GM12878 (cell line): Measurements from ENCODE around the gene MIEF1. TPM values are rescaled to one million over a fixed set of nuclear protein-coding genes. Genes with fewer than 3 reads are reported as not detected.

ENCODE experiments used
- ATAC-seq: fragments of 200-7000 bp; cut with Tn5 transposase; 3 replicates; pipeline ENCODE4 v1.9.1; 2020; ENCODE audit warnings: mild to moderate bottlenecking, moderate library complexity
- BruUV-seq: library from RNA; stranded (reverse); fragments of 400-500 nt; replicated peaks from 2 replicates; lab custom pipeline; 2021; lab: Mats Ljungman, UMichigan
- CTCF ChIA-PET: fragments of 300-600 bp; sonication (Branson Sonifier 250); formaldehyde crosslinking; extraction: SDS; loops from one replicate; lab custom pipeline; 2021; ENCODE audit warnings: inconsistent platforms; lab: Yijun Ruan, JAX
- POLR2A ChIA-PET: fragments of 350-600 bp; formaldehyde crosslinking; extraction: SDS; loops from one replicate; lab custom pipeline; 2021; ENCODE audit warnings: inconsistent platforms; lab: Charles Lee
- RAD21 ChIA-PET: fragments of 300-600 bp; sonication (Branson Sonifier 250); formaldehyde crosslinking; loops from one replicate; lab custom pipeline; 2023; ENCODE audit warnings: antibody characterized with exemption; ENCODE audit not compliant: unreplicated experiment; lab: Charles Lee
- SMC1A ChIA-PET: fragments of 300-600 bp; sonication (Branson Sonifier 250); formaldehyde crosslinking; loops from one replicate; lab custom pipeline; 2023; ENCODE audit not compliant: unreplicated experiment, uncharacterized antibody; lab: Charles Lee
- DNase-seq: peaks from one replicate; pipeline ENCODE4 v3.0.0-alpha.2; 2011; ENCODE audit warnings: low read depth, low spot score
- FAIRE-seq: peaks from 3 replicates; lab custom pipeline; 2011; peaks lifted over from hg19 to GRCh38; lab: Jason Lieb, UNC
- H2AFZ ChIP-seq: 2 replicates; pipeline ENCODE4 v1.6.0; 2011; ENCODE audit warnings: low read depth, low read length, control low read depth; ENCODE audit not compliant: control insufficient read depth
- H3K27ac ChIP-seq: 2 replicates; pipeline ENCODE4 v1.5.1; 2011; ENCODE audit warnings: control low read depth; ENCODE audit not compliant: control insufficient read depth, insufficient read depth
- H3K27me3 ChIP-seq, 2 experiments: replicated peaks in 1 of 2; 2 replicates each; pipeline versions ENCODE4 v1.6.0 to v1.6.1; 2011; ENCODE audit warnings: low read length in 1 of 2; ENCODE audit not compliant: control insufficient read depth in 2 of 2, insufficient read depth in 2 of 2
- H3K36me3 ChIP-seq, 2 experiments: 2 replicates each; pipeline ENCODE4 v1.5.1; 2011; ENCODE audit warnings: low read length in 1 of 2; ENCODE audit not compliant: control insufficient read depth in 2 of 2, insufficient read depth in 2 of 2
- H3K4me1 ChIP-seq: 2 replicates; pipeline ENCODE4 v1.6.1; 2011; ENCODE audit warnings: mild to moderate bottlenecking, low read length, moderate library complexity, mixed read lengths; ENCODE audit not compliant: control insufficient read depth, insufficient read depth
- H3K4me2 ChIP-seq: 2 replicates; pipeline ENCODE4 v1.6.0; 2011; ENCODE audit warnings: control low read depth; ENCODE audit not compliant: control insufficient read depth, insufficient read depth
- H3K4me3 ChIP-seq: fragments of 200-600 bp; sonication (generic); 2 replicates; pipeline ENCODE4 v1.5.1; 2016
- H3K79me2 ChIP-seq: 2 replicates; pipeline ENCODE4 v1.6.0; 2011; ENCODE audit warnings: low read length; ENCODE audit not compliant: control insufficient read depth, insufficient read depth
- H3K9ac ChIP-seq: 2 replicates; pipeline ENCODE4 v1.8.0; 2011; ENCODE audit warnings: low read length, control low read depth, mixed read lengths; ENCODE audit not compliant: control insufficient read depth, insufficient read depth
- H3K9me3 ChIP-seq: replicated peaks from 3 replicates; pipeline ENCODE4 v1.5.1; 2011; ENCODE audit warnings: mild to moderate bottlenecking, low read length; ENCODE audit not compliant: control insufficient read depth, insufficient read depth
- H4K20me1 ChIP-seq: 2 replicates; pipeline ENCODE4 v1.6.0; 2011; ENCODE audit not compliant: control insufficient read depth, insufficient read depth
- BCL11A ChIP-seq: IDR thresholded peaks from 2 replicates; pipeline ENCODE4 v1.6.1; 2011; ENCODE audit warnings: low read depth, low read length
- CHD2 ChIP-seq: IDR thresholded peaks from 2 replicates; pipeline ENCODE4 v1.6.1; 2011; ENCODE audit warnings: low read depth, low read length, improper control_type of control experiment, borderline replicate concordance
- KDM1A ChIP-seq: fragments of 200-600 bp; sonication (generic); IDR thresholded peaks from 2 replicates; pipeline ENCODE4 v1.6.1; 2016; ENCODE audit warnings: borderline replicate concordance
- KLF5 ChIP-seq: fragments of 450-650 bp; IDR thresholded peaks from 2 replicates; pipeline ENCODE4 v1.6.1; 2014; ENCODE audit warnings: mild to moderate bottlenecking; ENCODE audit not compliant: partially characterized antibody
- NR2C1 ChIP-seq: fragments of 450-650 bp; IDR thresholded peaks from 2 replicates; pipeline ENCODE4 v1.6.1; 2017; ENCODE audit warnings: antibody characterized with exemption, mild to moderate bottlenecking, moderate library complexity
- NRF1 ChIP-seq: conservative IDR thresholded peaks from 2 replicates; pipeline ENCODE4 v1.6.1; 2011; ENCODE audit warnings: mild to moderate bottlenecking, low read depth, low read length, improper control_type of control experiment
- RCOR1 ChIP-seq: conservative IDR thresholded peaks from 2 replicates; pipeline ENCODE4 v1.6.1; 2012; ENCODE audit warnings: low read depth, low read length, improper control_type of control experiment
- SP1 ChIP-seq: IDR thresholded peaks from one replicate; pipeline ENCODE4 v1.6.1; 2011; ENCODE audit warnings: low read depth, low read length
- WGBS: methylation state at CpG from one replicate; pipeline ENCODE4 v1.1.6; 2016; ENCODE audit warnings: low lambda C conversion rate; ENCODE audit not compliant: insufficient replicate concordance, insufficient coverage; ENCODE audit errors: missing lambda C conversion rate; 5-methylcytosine and 5-hydroxymethylcytosine counted together
- in situ Hi-C: fragments of 300-500 bp; cut with MboI; formaldehyde crosslinking; loops from 9 replicates; pipeline ENCODE4 v1.14.3; 2018; ENCODE audit warnings: mixed read lengths
- intact Hi-C: fragments of 100-400 bp; cut with micrococcal nuclease; formaldehyde crosslinking; loops from one replicate; pipeline ENCODE4 v1.14.2; 2022; ENCODE audit not compliant: unreplicated experiment
- polyA plus RNA-seq, 11 experiments: library from polyadenylated mRNA; depleted of rRNA in 4 of 11; unstranded in 6 of 11; stranded (reverse) in 5 of 11; fragments of >200 nt; fragmentation: Nextera tagmentation in 4 of 11; fragmentation: Illumina TruSeq in 1 of 11; extraction: Ambion mirVana in 4 of 11; extraction: Trizol in 1 of 11; gene quantifications; 1 replicate in 1 of 11; 2 replicates in 10 of 11; pipeline versions ENCODE4 v1.2.1 to v1.2.3, GENCODE V29; 2011 to 2016; ENCODE audit warnings: inconsistent platforms in 2 of 11, missing spikeins in 2 of 11, low read depth in 1 of 11
- total RNA-seq, 4 experiments: library from RNA; depleted of rRNA in 3 of 4; stranded (reverse); fragments of >200 nt in 3 of 4; fragmentation: Illumina TruSeq in 1 of 4; extraction: Trizol in 1 of 4; gene quantifications; 2 replicates each; pipeline versions ENCODE4 v1.2.1 to v1.2.3, GENCODE V29; 2013 to 2021
- TF ChIP-seq, protein P1 (sequence below): fragments of 450-650 bp; IDR thresholded peaks from 2 replicates; pipeline ENCODE4 v1.6.1; 2018; ENCODE audit warnings: borderline replicate concordance, mild to moderate bottlenecking; ENCODE audit not compliant: partially characterized antibody
- TF ChIP-seq, protein P2 (sequence below): IDR thresholded peaks from 2 replicates; pipeline ENCODE4 v1.6.1; 2011; ENCODE audit warnings: low read depth, low read length, improper control_type of control experiment, borderline replicate concordance
- TF ChIP-seq, protein P3 (sequence below): fragments of 450-650 bp; formaldehyde crosslinking; IDR thresholded peaks from 2 replicates; pipeline ENCODE4 v1.4.0; 2022; ENCODE audit warnings: mild to moderate bottlenecking, moderate library complexity
- TF ChIP-seq, protein P4 (sequence below): fragments of 450-650 bp; IDR thresholded peaks from 2 replicates; pipeline ENCODE4 v1.6.1; 2016; ENCODE audit warnings: mild to moderate bottlenecking

The MIEF1 gene
- total and polyA plus RNA-seq, 10 of the 15 experiments (the other 5 are each of a cell fraction or from before 2014, with no cell fraction given): 12.4 to 52.3 (median 29.3) TPM

DNA sequence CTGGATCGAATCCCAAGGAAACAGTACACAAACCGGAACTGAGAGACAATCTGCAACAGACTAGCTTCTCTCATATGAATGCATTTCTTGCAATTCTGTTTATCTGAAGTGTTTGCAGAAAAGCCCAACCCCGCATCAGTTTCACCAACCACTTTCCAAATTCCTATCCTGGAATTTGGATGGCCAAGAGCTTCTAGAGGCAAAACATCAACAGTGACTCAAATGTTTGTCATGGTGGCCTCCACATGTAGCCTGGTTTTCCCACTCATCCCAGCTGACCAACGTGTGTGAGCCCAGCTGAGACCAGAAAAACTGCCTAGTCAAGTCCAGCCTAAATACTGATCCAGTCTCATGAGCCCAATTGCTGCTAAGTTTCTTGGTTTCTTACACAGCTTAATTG, 8.3 kb upstream of the MIEF1 start:
- in situ Hi-C loops (loop anchor here (5.0 kb wide), 1 partner anchor 549 kb away; no protein-coding TSS in a partner anchor), intact Hi-C loops (loop anchor here (1.0 to 5.0 kb wide), 2 partner anchors 36 to 544 kb away; no protein-coding TSS in a partner anchor)
- Histone ChIP-seq H3K4me2 (no peak overlapping the region), H3K4me1 (peaks cover 7% of the 10 kb centered on the region; the same call in 1 of the 2 replicates), H3K9ac (no peak overlapping the region), H3K27me3 (no peaks in the 10 kb centered on the region), H4K20me1 (no peaks in the 10 kb centered on the region), H2AFZ (no peak overlapping the region), H3K36me3 (peaks cover 3 to 11% of the 10 kb centered on the region in 2 experiments; a peak in 3 of 4 replicates), H3K9me3 (no peaks in the 10 kb centered on the region), H3K79me2 (no peaks in the 10 kb centered on the region), H3K27ac (no peak overlapping the region), H3K4me3 (no peak overlapping the region)
- no peak for DNase-seq
- WGBS: 77% methylated on average over 4 of the region's 4 CpGs
- CTCF ChIA-PET: interaction anchor here (0.7 to 15.7 kb wide), 32 partner anchors 8 to 543 kb away, joined by 3 to 372 read pairs (median 5); partner anchors contain the start of genes ATF4, MIEF1, RPS19BP1 and TAB1
- FAIRE-seq: no peak
- POLR2A ChIA-PET: interaction anchor here (0.6 to 2.0 kb wide), 3 partner anchors 26 to 103 kb away, joined by 3 to 10 read pairs (median 6); partner anchors contain the start of gene ATF4
- no peak for ATAC-seq
- BruUV-seq: no TSS peak
- SMC1A ChIA-PET: interaction anchor here (0.6 to 3.1 kb wide), 22 partner anchors 8 to 543 kb away, joined by 3 to 21 read pairs (median 4); partner anchors contain the start of genes MIEF1 and TAB1
- RAD21 ChIA-PET: interaction anchor here (0.8 to 2.9 kb wide), 6 partner anchors 9 to 35 kb away, joined by 3 to 30 read pairs (median 4); partner anchors contain the start of genes ATF4 and MIEF1
- TF ChIP-seq, protein P1, sequence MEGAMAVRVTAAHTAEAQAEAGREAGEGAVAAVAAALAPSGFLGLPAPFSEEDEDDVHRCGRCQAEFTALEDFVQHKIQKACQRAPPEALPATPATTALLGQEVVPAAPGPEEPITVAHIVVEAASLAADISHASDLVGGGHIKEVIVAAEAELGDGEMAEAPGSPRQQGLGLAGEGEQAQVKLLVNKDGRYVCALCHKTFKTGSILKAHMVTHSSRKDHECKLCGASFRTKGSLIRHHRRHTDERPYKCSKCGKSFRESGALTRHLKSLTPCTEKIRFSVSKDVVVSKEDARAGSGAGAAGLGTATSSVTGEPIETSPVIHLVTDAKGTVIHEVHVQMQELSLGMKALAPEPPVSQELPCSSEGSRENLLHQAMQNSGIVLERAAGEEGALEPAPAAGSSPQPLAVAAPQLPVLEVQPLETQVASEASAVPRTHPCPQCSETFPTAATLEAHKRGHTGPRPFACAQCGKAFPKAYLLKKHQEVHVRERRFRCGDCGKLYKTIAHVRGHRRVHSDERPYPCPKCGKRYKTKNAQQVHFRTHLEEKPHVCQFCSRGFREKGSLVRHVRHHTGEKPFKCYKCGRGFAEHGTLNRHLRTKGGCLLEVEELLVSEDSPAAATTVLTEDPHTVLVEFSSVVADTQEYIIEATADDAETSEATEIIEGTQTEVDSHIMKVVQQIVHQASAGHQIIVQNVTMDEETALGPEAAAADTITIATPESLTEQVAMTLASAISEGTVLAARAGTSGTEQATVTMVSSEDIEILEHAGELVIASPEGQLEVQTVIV: no peak
- TF ChIP-seq NRF1 (no peak), RCOR1 (no peak), BCL11A (no peak), SP1 (no peak), KLF5 (no peak), CHD2 (no peak), KDM1A (no peak), NR2C1 (no peak)
- TF ChIP-seq, protein P2, sequence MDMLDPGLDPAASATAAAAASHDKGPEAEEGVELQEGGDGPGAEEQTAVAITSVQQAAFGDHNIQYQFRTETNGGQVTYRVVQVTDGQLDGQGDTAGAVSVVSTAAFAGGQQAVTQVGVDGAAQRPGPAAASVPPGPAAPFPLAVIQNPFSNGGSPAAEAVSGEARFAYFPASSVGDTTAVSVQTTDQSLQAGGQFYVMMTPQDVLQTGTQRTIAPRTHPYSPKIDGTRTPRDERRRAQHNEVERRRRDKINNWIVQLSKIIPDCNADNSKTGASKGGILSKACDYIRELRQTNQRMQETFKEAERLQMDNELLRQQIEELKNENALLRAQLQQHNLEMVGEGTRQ: no peak
- TF ChIP-seq, protein P3, sequence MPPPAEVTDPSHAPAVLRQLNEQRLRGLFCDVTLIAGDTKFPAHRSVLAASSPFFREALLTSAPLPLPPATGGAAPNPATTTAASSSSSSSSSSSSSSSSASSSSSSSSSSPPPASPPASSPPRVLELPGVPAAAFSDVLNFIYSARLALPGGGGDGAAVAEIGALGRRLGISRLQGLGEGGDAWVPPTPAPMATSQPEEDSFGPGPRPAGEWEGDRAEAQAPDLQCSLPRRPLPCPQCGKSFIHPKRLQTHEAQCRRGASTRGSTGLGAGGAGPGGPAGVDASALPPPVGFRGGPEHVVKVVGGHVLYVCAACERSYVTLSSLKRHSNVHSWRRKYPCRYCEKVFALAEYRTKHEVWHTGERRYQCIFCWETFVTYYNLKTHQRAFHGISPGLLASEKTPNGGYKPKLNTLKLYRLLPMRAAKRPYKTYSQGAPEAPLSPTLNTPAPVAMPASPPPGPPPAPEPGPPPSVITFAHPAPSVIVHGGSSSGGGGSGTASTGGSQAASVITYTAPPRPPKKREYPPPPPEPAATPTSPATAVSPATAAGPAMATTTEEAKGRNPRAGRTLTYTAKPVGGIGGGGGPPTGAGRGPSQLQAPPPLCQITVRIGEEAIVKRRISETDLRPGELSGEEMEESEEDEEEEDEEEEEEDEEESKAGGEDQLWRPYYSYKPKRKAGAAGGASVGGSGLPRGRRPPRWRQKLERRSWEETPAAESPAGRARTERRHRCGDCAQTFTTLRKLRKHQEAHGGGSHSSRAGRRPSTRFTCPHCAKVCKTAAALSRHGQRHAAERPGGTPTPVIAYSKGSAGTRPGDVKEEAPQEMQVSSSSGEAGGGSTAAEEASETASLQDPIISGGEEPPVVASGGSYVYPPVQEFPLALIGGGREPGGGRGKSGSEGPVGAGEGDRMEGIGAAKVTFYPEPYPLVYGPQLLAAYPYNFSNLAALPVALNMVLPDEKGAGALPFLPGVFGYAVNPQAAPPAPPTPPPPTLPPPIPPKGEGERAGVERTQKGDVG (CRISPR knock-in tag): no peak
- TF ChIP-seq, protein P4, sequence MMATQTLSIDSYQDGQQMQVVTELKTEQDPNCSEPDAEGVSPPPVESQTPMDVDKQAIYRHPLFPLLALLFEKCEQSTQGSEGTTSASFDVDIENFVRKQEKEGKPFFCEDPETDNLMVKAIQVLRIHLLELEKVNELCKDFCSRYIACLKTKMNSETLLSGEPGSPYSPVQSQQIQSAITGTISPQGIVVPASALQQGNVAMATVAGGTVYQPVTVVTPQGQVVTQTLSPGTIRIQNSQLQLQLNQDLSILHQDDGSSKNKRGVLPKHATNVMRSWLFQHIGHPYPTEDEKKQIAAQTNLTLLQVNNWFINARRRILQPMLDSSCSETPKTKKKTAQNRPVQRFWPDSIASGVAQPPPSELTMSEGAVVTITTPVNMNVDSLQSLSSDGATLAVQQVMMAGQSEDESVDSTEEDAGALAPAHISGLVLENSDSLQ: no peak
